KMS-11 (cell line): ENCODE results near the gene BPGM.

Experiments used
- H2AFZ ChIP-seq: fragments of 200-600 bp; sonication (generic); 2 replicates; pipeline ENCODE4 v1.6.1; 2016; ENCODE audit warnings: antibody characterized with exemption, mixed run types, low read depth
- H3K27ac ChIP-seq: fragments of 200-600 bp; sonication (generic); 2 replicates; pipeline ENCODE4 v1.6.1; 2016; ENCODE audit warnings: mild to moderate bottlenecking, mixed run types
- H3K27me3 ChIP-seq: fragments of 200-600 bp; sonication (generic); 2 replicates; pipeline ENCODE4 v1.6.1; 2017; ENCODE audit warnings: mild to moderate bottlenecking, low read depth, mixed run types, moderate library complexity; ENCODE audit not compliant: insufficient read depth
- H3K36me3 ChIP-seq: fragments of 200-600 bp; sonication (generic); 2 replicates; pipeline ENCODE4 v1.6.1; 2017; ENCODE audit warnings: mild to moderate bottlenecking, mixed run types; ENCODE audit not compliant: insufficient read depth
- H3K4me1 ChIP-seq: fragments of 200-600 bp; sonication (generic); 2 replicates; pipeline ENCODE4 v1.6.1; 2016; ENCODE audit warnings: mild to moderate bottlenecking, low read depth, mixed run types; ENCODE audit not compliant: poor library complexity, severe bottlenecking
- H3K4me2 ChIP-seq: fragments of 200-600 bp; sonication (generic); 2 replicates; pipeline ENCODE4 v1.7.0; 2016; ENCODE audit warnings: mild to moderate bottlenecking, mixed run types
- H3K4me3 ChIP-seq: fragments of 200-600 bp; sonication (generic); IDR thresholded peaks from 2 replicates; pipeline ENCODE4 v1.6.1; 2017; ENCODE audit warnings: low read depth, low read length, mixed read lengths; ENCODE audit not compliant: insufficient read depth
- H3K79me2 ChIP-seq: fragments of 200-600 bp; sonication (generic); 2 replicates; pipeline ENCODE4 v1.6.1; 2016; ENCODE audit warnings: low read depth, mixed run types; ENCODE audit not compliant: insufficient read depth
- H3K9ac ChIP-seq: fragments of 200-600 bp; sonication (generic); 2 replicates; pipeline ENCODE4 v1.6.1; 2016; ENCODE audit warnings: mild to moderate bottlenecking, mixed run types
- H4K20me1 ChIP-seq: fragments of 200-600 bp; sonication (generic); 2 replicates; pipeline ENCODE4 v1.6.1; 2016; ENCODE audit warnings: mild to moderate bottlenecking, mixed run types; ENCODE audit not compliant: insufficient read depth
- TF ChIP-seq, protein P1 (sequence below): fragments of 200-600 bp; sonication (generic); conservative IDR thresholded peaks from 2 replicates; pipeline ENCODE4 v1.6.1; 2017; ENCODE audit warnings: low read depth, mild to moderate bottlenecking, antibody characterized with exemption, low read length, moderate library complexity, mixed read lengths

The BPGM gene

DNA sequence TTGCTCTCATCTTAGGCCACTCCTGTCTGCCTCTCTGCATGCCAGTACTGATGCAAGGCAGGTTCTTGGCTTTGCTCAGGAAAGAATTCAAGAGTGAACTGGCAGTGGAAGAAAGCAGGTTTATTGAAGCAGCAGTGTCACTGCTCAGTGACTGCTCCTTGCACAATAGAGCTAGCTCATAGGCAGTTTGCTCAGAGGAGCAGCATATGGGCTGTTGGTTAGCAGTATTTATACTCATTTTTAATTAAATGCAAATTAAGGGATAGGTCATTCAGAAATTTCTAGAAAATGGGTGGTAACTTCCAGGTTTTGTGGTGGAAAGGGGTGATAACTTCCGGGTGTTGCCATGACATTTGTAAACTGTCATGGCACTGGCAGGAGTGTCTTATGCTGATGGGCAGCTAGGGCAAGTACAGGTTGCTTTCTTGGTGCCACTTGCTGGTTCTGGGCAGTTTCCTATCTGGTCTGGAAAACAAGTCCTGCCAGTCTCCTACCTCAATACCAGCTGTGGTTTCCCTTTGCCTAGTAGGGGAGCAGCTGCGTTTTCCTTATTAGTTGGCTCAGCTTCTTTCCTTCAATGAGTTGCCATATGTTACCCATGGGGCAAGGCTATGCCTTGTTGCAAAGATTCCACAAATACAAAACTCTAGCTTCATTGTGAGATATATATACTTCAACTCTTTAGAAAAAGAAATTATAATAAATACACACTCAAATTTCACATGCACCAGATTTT, 68.0 kb downstream of the BPGM start:
- H3K9ac ChIP-seq: no peak overlapping the region
- no peaks in the 10 kb centered on the region for H4K20me1 ChIP-seq
- no peak overlapping the region for H3K27ac ChIP-seq
- TF ChIP-seq, protein P1, sequence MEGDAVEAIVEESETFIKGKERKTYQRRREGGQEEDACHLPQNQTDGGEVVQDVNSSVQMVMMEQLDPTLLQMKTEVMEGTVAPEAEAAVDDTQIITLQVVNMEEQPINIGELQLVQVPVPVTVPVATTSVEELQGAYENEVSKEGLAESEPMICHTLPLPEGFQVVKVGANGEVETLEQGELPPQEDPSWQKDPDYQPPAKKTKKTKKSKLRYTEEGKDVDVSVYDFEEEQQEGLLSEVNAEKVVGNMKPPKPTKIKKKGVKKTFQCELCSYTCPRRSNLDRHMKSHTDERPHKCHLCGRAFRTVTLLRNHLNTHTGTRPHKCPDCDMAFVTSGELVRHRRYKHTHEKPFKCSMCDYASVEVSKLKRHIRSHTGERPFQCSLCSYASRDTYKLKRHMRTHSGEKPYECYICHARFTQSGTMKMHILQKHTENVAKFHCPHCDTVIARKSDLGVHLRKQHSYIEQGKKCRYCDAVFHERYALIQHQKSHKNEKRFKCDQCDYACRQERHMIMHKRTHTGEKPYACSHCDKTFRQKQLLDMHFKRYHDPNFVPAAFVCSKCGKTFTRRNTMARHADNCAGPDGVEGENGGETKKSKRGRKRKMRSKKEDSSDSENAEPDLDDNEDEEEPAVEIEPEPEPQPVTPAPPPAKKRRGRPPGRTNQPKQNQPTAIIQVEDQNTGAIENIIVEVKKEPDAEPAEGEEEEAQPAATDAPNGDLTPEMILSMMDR: no peak
- no peak overlapping the region for H3K4me3 ChIP-seq
- H3K4me1 ChIP-seq: no peaks in the 10 kb centered on the region
- no peaks in the 10 kb centered on the region for H3K27me3 ChIP-seq
- no peaks in the 10 kb centered on the region for H3K36me3 ChIP-seq
- no peak overlapping the region for H3K4me2 ChIP-seq
- no peak overlapping the region for H2AFZ ChIP-seq
- H3K79me2 ChIP-seq: no peaks in the 10 kb centered on the region

DNA sequence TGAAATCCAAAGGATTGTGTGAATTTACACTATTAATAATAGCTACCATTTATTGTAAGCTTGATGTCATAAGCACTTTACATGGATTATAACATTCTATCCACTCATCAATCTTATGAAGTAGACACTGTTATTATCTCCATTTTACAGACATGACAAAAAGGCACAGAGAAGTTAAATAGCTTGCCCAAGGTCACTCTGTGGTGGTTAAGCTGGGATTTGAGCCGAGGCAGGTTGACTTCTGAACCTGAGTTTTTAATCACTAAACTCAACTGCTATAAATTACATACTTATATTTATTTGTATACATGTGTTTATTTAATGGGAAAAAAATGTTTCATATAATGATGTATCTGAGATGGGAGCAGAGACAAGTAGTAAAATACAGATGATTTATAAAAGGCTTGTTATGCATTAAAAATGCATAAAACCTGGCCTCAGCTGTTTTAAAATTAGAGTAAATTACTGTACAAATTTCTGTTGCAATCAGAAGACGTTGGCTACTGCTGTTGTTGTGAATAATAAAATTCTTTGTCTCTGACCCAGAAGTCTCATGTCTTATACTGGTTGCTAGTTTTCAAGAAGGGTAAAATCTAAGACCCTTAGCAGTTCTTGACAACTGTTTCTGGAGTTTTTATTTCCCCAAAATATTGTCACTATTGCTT, 71.7 kb downstream of the BPGM start:
- Histone ChIP-seq H3K27me3 (no peaks in the 10 kb centered on the region), H3K9ac (no peak overlapping the region), H3K36me3 (no peaks in the 10 kb centered on the region), H3K4me3 (no peak overlapping the region), H4K20me1 (no peaks in the 10 kb centered on the region), H2AFZ (no peak overlapping the region), H3K4me2 (no peak overlapping the region), H3K4me1 (no peaks in the 10 kb centered on the region), H3K27ac (no peak overlapping the region), H3K79me2 (no peaks in the 10 kb centered on the region)
- TF ChIP-seq, protein P1: no peak

DNA sequence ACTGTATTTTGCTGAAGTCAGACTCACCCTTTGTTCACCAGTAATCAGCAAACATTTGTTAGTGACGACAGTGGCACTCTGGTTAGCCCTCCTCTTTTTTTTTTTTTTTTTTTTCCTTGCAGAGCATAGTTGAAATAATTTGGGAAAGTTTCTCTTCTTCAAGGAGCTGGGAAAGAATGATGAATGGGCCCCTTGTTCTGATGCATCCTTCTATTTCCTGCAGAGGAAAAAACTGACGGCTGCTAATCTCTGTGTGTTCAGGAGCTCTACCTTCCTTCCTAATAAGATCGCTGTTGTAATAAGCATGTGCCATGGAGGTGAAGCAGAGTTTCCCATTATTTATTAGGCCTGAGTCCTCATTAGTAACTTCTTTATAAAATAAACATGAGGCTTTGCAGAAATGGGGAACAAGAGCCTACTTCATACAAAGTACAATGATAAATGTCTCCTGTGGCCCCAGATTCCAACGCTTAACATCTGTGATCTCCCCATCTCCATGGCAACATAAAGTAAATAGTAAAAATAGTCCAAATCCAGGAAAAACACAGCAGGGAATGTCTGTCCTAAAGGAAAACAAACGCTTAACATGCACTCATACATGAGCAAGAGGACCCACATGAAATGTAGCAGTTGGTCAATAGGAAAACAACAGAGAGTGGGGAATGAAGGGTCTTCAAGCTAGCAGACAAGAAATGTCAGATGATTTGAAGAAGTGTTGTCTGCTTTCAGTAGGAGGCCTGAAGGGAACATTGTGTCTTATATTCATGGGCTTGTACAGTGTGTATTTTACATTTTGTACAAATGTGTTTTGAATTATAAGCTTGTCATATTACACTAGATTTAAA, 73.7 kb downstream of the BPGM start:
- TF ChIP-seq, protein P1: no peak
- H3K4me2 ChIP-seq: no peak overlapping the region
- no peak overlapping the region for H3K4me3 ChIP-seq
- no peak overlapping the region for H3K9ac ChIP-seq
- H3K36me3 ChIP-seq: no peaks in the 10 kb centered on the region
- no peaks in the 10 kb centered on the region for H4K20me1 ChIP-seq
- H3K4me1 ChIP-seq: no peaks in the 10 kb centered on the region
- H3K27me3 ChIP-seq: no peaks in the 10 kb centered on the region
- no peak overlapping the region for H2AFZ ChIP-seq
- no peak overlapping the region for H3K27ac ChIP-seq
- no peaks in the 10 kb centered on the region for H3K79me2 ChIP-seq

DNA sequence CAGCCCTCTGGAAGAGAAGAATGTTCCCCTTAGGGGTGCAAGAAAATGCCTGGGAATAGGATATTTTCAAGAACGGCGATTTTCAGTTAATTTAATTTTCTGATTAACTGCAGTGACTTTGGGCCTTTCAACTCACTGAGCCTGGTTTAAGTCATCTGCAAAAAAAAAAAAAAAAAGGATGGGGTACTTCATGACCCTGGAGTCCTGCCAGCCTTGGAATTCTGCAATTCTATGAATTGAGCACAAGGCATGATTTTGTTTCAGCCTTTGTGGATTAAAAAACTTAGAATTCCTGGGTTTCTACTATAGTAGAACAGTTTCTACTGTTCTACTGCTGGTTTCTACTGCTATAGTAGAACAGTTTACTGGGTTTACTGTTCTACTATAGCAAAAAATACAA, 74.5 kb downstream of the BPGM start:
- Histone ChIP-seq H3K79me2 (no peaks in the 10 kb centered on the region), H3K9ac (no peak overlapping the region), H3K36me3 (no peaks in the 10 kb centered on the region), H3K27me3 (no peaks in the 10 kb centered on the region), H3K4me3 (no peak overlapping the region), H3K4me1 (no peaks in the 10 kb centered on the region), H3K27ac (no peak overlapping the region), H3K4me2 (no peak overlapping the region), H2AFZ (no peak overlapping the region), H4K20me1 (no peaks in the 10 kb centered on the region)
- TF ChIP-seq, protein P1: no peak
